NK-92 treated with Interleukin-12 subunit alpha and Interleukin-12 subunit beta, amount 100 ng/mL, for 24 hours (cell line): ENCODE data around the gene DOK4.
A peak's percentile ranks its signal among the peaks of the same experiment; 100 is the strongest.

ENCODE experiments used
- DNase-seq: peaks from one replicate; lab custom pipeline; 2025; lab: John Stamatoyannopoulos, UW

Gene DOK4

GRCh38 chr16:57485916-57486857, at the start of gene DOK4:
DOK4 (minus strand) TSS chr16:57486493; CDS start chr16:57479507, 6,986 bp downstream.
- DNase-seq, result peak; percentile 34

GRCh38 chr16:57535680-57536305, 49.5 kb upstream of the DOK4 start:
- peak; percentile 84 for DNase-seq

GRCh38 chr16:57534881-57535658, 48.8 kb upstream of the DOK4 start:
- no peak for DNase-seq

- no peak for DNase-seq
These were observed 48.1 kb upstream of the DOK4 start for GRCh38 chr16:57534337-57534880.

GRCh38 chr16:57533431-57534336, 47.4 kb upstream of the DOK4 start:
- DNase-seq, result no peak

GRCh38 chr16:57532266-57532625, 46.0 kb upstream of the DOK4 start:
- no peak for DNase-seq

- DNase-seq, result no peak
These were observed 45.5 kb upstream of the DOK4 start for GRCh38 chr16:57531635-57532265.

GRCh38 chr16:57531253-57531575, 44.9 kb upstream of the DOK4 start:
- no peak for DNase-seq

- no peak for DNase-seq
These were observed 44.4 kb upstream of the DOK4 start for GRCh38 chr16:57530522-57531252.

- DNase-seq, result no peak
These were observed 43.8 kb upstream of the DOK4 start for GRCh38 chr16:57530104-57530521.

GRCh38 chr16:57529391-57530103, 43.3 kb upstream of the DOK4 start:
- no peak for DNase-seq

GRCh38 chr16:57528499-57529390, 42.5 kb upstream of the DOK4 start:
- no peak for DNase-seq

- DNase-seq, result no peak
These were observed 41.5 kb upstream of the DOK4 start for GRCh38 chr16:57527610-57528360.

GRCh38 chr16:57527027-57527426, 40.7 kb upstream of the DOK4 start:
- no peak for DNase-seq

- no peak for DNase-seq
These were observed 40.2 kb upstream of the DOK4 start for GRCh38 chr16:57526498-57526897.

- DNase-seq, result no peak
These were observed 39.5 kb upstream of the DOK4 start for GRCh38 chr16:57525761-57526160.

- DNase-seq, result no peak
These were observed 36.7 kb upstream of the DOK4 start for GRCh38 chr16:57522960-57523359.
